Suprapubic skin (tissue), 3 donors: ENCODE measurements around the gene VDAC1.

Experiments used
- CTCF ChIP-seq, 2 donors: fragments of 200-600 bp in 1 of 2; fragments of 450-650 bp in 1 of 2; sonication (generic) in 1 of 2; IDR thresholded peaks; one replicate each; pipeline ENCODE4 v1.5.1; 2016 to 2019; ENCODE audit warnings: antibody characterized with exemption in 2 of 2, mild to moderate bottlenecking in 1 of 2, moderate library complexity in 1 of 2
- POLR2A ChIP-seq, 2 donors: fragments of 450-650 bp; IDR thresholded peaks; one replicate each; pipeline ENCODE4 v1.6.1; 2017; ENCODE audit warnings: antibody characterized with exemption in 2 of 2, mild to moderate bottlenecking in 2 of 2, moderate library complexity in 2 of 2

GRCh38 chr5:134027288-134027615 lies 22.5 kb upstream of the VDAC1 start:
- TF ChIP-seq CTCF (IDR thresholded peaks at IDR 0.05) (no peak), POLR2A (IDR thresholded peaks at IDR 0.05) (no peak)
